Spleen (tissue), 11 donors: ENCODE measurements around the gene C1orf226. TPM values are rescaled to one million over a fixed set of nuclear protein-coding genes. Genes with fewer than 3 reads are reported as not detected.
A peak's percentile ranks its signal among the peaks of the same experiment; 100 is the strongest.

Experiments used
- DNase-seq: peaks from one replicate; pipeline ENCODE4 v3.0.0-alpha.2; 2020
- H3K27ac ChIP-seq, 8 donors: fragments of 200-600 bp; sonication (generic) in 7 of 8; 1 replicate in 4 of 8; 2 replicates in 4 of 8; pipeline versions ENCODE4 v1.5.0 to v1.8.0; 2016 to 2021; ENCODE audit warnings: inconsistent platforms in 4 of 8, mild to moderate bottlenecking in 4 of 8, moderate library complexity in 1 of 8
- H3K27me3 ChIP-seq, 7 donors: fragments of 200-600 bp; sonication (generic) in 6 of 7; replicated peaks in 1 of 7; 1 replicate in 4 of 7; 2 replicates in 3 of 7; pipeline versions ENCODE4 v1.5.0 to v1.8.0; 2016 to 2021; ENCODE audit warnings: inconsistent platforms in 3 of 7, mild to moderate bottlenecking in 1 of 7
- H3K36me3 ChIP-seq, 6 donors: fragments of 200-600 bp; sonication (generic) in 5 of 6; 1 replicate in 4 of 6; 2 replicates in 2 of 6; pipeline versions ENCODE4 v1.5.0 to v1.8.0; 2016 to 2021; ENCODE audit warnings: inconsistent platforms in 2 of 6
- H3K4me1 ChIP-seq, 6 donors: fragments of 200-600 bp; sonication (generic) in 5 of 6; 1 replicate in 3 of 6; 2 replicates in 3 of 6; pipeline versions ENCODE4 v1.5.0 to v1.8.0; 2016 to 2021; ENCODE audit warnings: inconsistent platforms in 3 of 6
- H3K4me3 ChIP-seq, 8 donors: fragments of 200-600 bp; sonication (generic) in 7 of 8; 1 replicate in 4 of 8; 2 replicates in 4 of 8; pipeline versions ENCODE4 v1.5.0 to v1.8.0; 2016 to 2021; ENCODE audit warnings: inconsistent platforms in 4 of 8, mild to moderate bottlenecking in 4 of 8, moderate library complexity in 2 of 8
- H3K9me3 ChIP-seq, 8 donors: fragments of 200-600 bp; sonication (generic) in 7 of 8; 1 replicate in 4 of 8; 2 replicates in 4 of 8; pipeline versions ENCODE4 v1.5.0 to v1.8.0; 2016 to 2021; ENCODE audit warnings: inconsistent platforms in 4 of 8
- CTCF ChIP-seq, 11 experiments: fragments of 200-600 bp in 7 of 11; fragments of 450-650 bp in 4 of 11; sonication (generic) in 4 of 11; IDR thresholded peaks in 8 of 11; conservative IDR thresholded peaks in 3 of 11; 1 replicate in 7 of 11; 2 replicates in 4 of 11; pipeline versions ENCODE4 v1.4.0 to v1.8.0; 2016 to 2021; ENCODE audit warnings: antibody characterized with exemption in 11 of 11, inconsistent platforms in 4 of 11, mild to moderate bottlenecking in 1 of 11
- POLR2A ChIP-seq, 3 donors: fragments of 450-650 bp; IDR thresholded peaks; one replicate each; pipeline ENCODE4 v1.5.1; 2017; ENCODE audit warnings: antibody characterized with exemption in 3 of 3, mild to moderate bottlenecking in 1 of 3
- POLR2AphosphoS5 ChIP-seq, 3 donors: sonication (generic); formaldehyde crosslinking; IDR thresholded peaks; one replicate each; pipeline ENCODE4 v1.5.1; 2017; ENCODE audit warnings: antibody characterized with exemption in 3 of 3
- WGBS, 5 donors: extraction: QIAGEN DNeasy Blood & Tissue Kit in 3 of 5; methylation state at CpG; one replicate each; pipeline versions ENCODE4 v1.1.5 to v1.1.7; 2013 to 2018; 5-methylcytosine and 5-hydroxymethylcytosine counted together
- intact Hi-C: fragments of 100-400 bp; cut with DNase I; formaldehyde crosslinking; loops from one replicate; pipeline ENCODE4 v1.15.0; 2023; ENCODE audit warnings: low total_unique reads
- polyA plus RNA-seq, 3 donors: library from polyadenylated mRNA; stranded (reverse); fragments of 200-250 nt; gene quantifications; one replicate each; pipeline ENCODE4 v1.2.1, GENCODE V29; 2013
- total RNA-seq, 7 donors: library from RNA; depleted of rRNA in 3 of 7; stranded (reverse); fragments of >200 nt in 3 of 7; fragmentation: NEBNext Ultra II Directional in 4 of 7; extraction: Animal tissue kit (Norgen Biotek cat#: 25700) in 4 of 7; gene quantifications; one replicate each; pipeline versions ENCODE4 v1.1.0 to v1.2.1, GENCODE V29; 2016 to 2021
- donor health status: healthy with polysubstance abuse.
- donor health status: DM: no; HTN: no; CAD: no; lungs with moderate emphysema.
- donor health status: DM: no; HTN: no; CAD: no.
- donor health status: Bipolar disorder and iron deficiency.
- donor health status: healthy.
- donor health status: DM: no; HTN: no; CAD: no.
- donor health status: DM: yes; HTN: yes; CAD: no.

Gene C1orf226
- total and polyA plus RNA-seq, 10 donors, result 0.09 to 2.4 (median 1.0) TPM

GRCh38 chr1:162405800-162406199 lies 24.3 kb downstream of the C1orf226 start:
- Histone ChIP-seq H3K36me3 (no peaks in the 10 kb centered on the region), H3K4me1 (peaks cover 0 to 8% (median 0%) of the 10 kb centered on the region in 6 donors), H3K9me3 (no peaks in the 10 kb centered on the region), H3K4me3 (no peak overlapping the region), H3K27ac (no peak overlapping the region), H3K27me3 (peaks cover 0 to 7% (median 0%) of the 10 kb centered on the region in 7 donors)
- WGBS, 5 donors, result 60 to 68% (median 65%) methylated on average over 5 of the region's 5 CpGs
- no peak for DNase-seq
- intact Hi-C loops, result no loop called here
- no peak for TF ChIP-seq POLR2AphosphoS5 (IDR thresholded peaks at IDR 0.05)
- no peak for TF ChIP-seq CTCF (IDR thresholded peaks at IDR 0.05 in 8 of 11, conservative IDR thresholded peaks at IDR 0.05 in 3 of 11)
- no peak for TF ChIP-seq POLR2A (IDR thresholded peaks at IDR 0.05)

GRCh38 chr1:162406811-162407210 lies 25.3 kb downstream of the C1orf226 start:
- H3K27me3 ChIP-seq, result peaks cover 0 to 12% (median 0%) of the 10 kb centered on the region in 7 donors
- WGBS, 5 donors, result 82 to 93% (median 83%) methylated on average over 2 of the region's 2 CpGs
- no peak for TF ChIP-seq CTCF (IDR thresholded peaks at IDR 0.05 in 8 of 11, conservative IDR thresholded peaks at IDR 0.05 in 3 of 11)
- TF ChIP-seq POLR2AphosphoS5 (IDR thresholded peaks at IDR 0.05), result no peak
- TF ChIP-seq POLR2A (IDR thresholded peaks at IDR 0.05), result no peak
- H3K27ac ChIP-seq, result no peak overlapping the region
- H3K4me3 ChIP-seq, result no peak overlapping the region
- H3K9me3 ChIP-seq, result no peaks in the 10 kb centered on the region
- no peak for DNase-seq
- H3K36me3 ChIP-seq, result no peaks in the 10 kb centered on the region
- intact Hi-C loops, result no loop called here
- peaks cover 0 to 8% (median 0%) of the 10 kb centered on the region in 6 donors for H3K4me1 ChIP-seq

- Histone ChIP-seq H3K36me3 (no peaks in the 10 kb centered on the region), H3K4me1 (peaks cover 0 to 14% (median 0%) of the 10 kb centered on the region in 6 donors), H3K4me3 (no peak overlapping the region), H3K27me3 (peaks cover 0 to 11% (median 0%) of the 10 kb centered on the region in 7 donors), H3K9me3 (no peaks in the 10 kb centered on the region), H3K27ac (no peak overlapping the region)
- intact Hi-C loops, result no loop called here
- no peak for TF ChIP-seq POLR2A (IDR thresholded peaks at IDR 0.05)
- no peak for TF ChIP-seq CTCF (IDR thresholded peaks at IDR 0.05 in 8 of 11, conservative IDR thresholded peaks at IDR 0.05 in 3 of 11)
- no peak for TF ChIP-seq POLR2AphosphoS5 (IDR thresholded peaks at IDR 0.05)
- 87 to 100% (median 95%) methylated on average over 1 of the region's 1 CpG for WGBS, 5 donors
- no peak for DNase-seq
Observed at GRCh38 chr1:162407539-162407938, 26.0 kb downstream of the C1orf226 start.

- TF ChIP-seq POLR2AphosphoS5 (IDR thresholded peaks at IDR 0.05), result peak in 1 of 3 donors; percentile 32
- TF ChIP-seq CTCF (IDR thresholded peaks at IDR 0.05 in 8 of 11, conservative IDR thresholded peaks at IDR 0.05 in 3 of 11), result no peak
- no peak for TF ChIP-seq POLR2A (IDR thresholded peaks at IDR 0.05)
- Histone ChIP-seq H3K36me3 (no peaks in the 10 kb centered on the region), H3K27me3 (peaks cover 0 to 11% (median 0%) of the 10 kb centered on the region in 7 donors), H3K4me1 (peaks cover 0 to 18% (median 0%) of the 10 kb centered on the region in 6 donors), H3K9me3 (no peaks in the 10 kb centered on the region), H3K27ac (peak within 1 kb of the TSS in 3 of 8 donors; percentile 27 to 53 (median 30)), H3K4me3 (peak within 1 kb of the TSS in 3 of 8 donors; percentile 11 to 50 (median 13))
- intact Hi-C loops, result no loop called here
- DNase-seq, result no peak
- WGBS, 5 donors, result 64 to 87% (median 71%) methylated on average over 3 of the region's 3 CpGs
Observed at GRCh38 chr1:162412002-162412401, 30.5 kb downstream of the C1orf226 start, which contains the start of gene SH2D1B. SH2D1B (minus strand) TSS chr1:162412136; CDS start chr1:162412016, 120 bp downstream.
